ENCODE data around the gene SPEF1.
A peak's percentile ranks its signal among the peaks of the same experiment; 100 is the strongest.

Gene SPEF1

DNA sequence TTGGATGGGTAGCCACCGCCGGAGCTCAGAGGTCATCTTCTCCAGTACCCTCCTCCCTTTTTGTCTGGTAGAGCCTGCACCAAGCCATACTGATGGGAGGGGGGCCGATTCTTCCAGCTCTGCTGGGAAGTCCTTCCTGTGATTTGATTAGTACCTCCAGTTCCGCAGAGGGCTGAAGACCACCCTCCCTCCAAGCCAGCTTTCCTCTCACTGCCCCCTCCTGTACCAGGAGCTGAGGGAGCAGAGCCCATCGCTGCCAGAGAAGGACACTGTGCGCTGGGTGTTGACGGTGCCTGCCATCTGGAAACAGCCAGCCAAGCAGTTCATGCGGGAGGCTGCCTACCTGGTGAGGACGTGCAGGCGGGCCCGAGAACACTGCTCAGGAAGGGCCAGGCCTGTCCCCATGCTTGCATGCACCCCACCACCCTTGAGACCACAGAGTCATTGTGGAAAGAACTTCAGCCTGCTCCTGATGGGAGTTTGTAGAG, 35.5 kb downstream of the SPEF1 start:
- DNase-seq (ENCODE audit: low read depth), result no peak

DNA sequence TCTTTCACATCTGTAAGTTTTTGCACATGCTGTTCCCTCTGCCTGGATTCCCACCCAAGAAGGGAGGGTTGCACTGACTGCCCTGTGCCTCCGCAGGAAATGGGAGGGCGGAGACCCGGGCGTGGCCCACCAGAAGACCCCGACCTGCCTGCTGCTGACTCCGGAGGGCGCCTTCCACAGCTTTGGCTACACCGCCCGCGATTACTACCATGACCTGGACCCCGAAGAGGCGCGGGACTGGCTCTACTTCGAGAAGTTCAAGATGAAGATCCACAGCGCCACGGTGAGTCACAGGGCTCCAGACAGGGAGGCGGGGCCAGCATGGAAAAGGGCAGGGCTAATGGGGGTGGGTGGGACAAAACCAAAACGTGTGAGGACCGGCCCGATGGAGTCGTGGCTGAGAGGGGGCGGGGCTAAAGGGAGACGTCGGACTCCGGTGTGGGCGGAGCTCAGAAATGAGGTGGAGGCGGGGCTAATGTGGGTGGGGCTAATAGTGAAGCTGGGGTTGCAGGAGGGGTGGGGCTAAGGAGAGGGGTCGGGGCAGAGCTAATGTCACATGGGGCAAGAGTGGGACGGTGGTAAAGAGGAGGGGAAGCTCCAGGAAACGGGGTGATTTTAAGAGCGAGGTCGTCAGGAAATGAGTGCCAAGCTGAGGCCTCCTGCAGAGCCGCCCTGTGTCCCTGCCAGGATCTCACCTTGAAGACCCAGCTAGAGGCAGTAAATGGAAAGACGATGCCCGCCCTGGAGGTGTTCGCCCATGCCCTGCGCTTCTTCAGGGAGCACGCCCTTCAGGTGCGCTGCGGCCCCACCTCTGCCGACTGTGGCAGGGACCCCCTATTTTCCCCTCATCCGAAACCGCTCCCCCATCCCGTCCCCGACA, 36.2 kb downstream of the SPEF1 start:
- peak; percentile 71 for DNase-seq (ENCODE audit: low read depth)

DNA sequence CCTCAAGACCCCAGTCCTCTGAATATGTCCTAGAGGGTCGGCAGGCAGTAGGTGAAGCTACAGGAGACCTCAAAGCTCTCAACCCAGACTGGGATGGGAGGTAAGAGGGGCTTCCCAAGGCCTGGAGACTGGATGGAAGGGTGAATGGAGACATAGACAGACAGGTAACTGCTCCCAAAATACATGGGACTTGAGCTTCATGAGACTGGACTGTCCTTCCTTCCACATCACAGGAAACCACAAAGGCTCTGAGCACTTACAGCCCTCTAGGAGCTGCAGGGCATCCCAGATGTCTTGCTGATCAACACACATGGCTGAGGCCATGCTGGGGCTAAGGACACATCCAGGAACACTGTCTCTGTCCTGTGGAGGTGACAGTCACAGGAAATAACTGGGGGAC, 37.2 kb downstream of the SPEF1 start:
- DNase-seq (ENCODE audit: low read depth), result no peak

DNA sequence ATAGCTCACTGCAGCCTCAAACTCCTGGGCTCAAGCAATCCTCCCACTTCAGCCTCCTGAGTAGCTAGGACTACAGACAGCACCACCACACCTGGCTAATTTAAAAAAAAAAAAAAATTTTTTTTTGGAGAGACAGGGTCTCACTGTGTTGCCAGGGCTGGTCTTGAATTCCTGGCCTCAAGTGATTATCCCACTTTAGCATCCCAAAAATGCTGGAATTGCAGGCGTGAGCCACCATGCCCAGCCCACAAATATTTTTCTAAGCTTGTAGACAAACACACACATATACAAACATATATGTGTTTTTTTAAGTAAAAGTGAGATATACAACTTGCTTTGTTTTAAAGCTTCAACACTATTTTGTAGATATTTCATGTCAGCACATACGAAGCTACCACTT, 38.0 kb downstream of the SPEF1 start:
- DNase-seq (ENCODE audit: low read depth), result no peak

DNA sequence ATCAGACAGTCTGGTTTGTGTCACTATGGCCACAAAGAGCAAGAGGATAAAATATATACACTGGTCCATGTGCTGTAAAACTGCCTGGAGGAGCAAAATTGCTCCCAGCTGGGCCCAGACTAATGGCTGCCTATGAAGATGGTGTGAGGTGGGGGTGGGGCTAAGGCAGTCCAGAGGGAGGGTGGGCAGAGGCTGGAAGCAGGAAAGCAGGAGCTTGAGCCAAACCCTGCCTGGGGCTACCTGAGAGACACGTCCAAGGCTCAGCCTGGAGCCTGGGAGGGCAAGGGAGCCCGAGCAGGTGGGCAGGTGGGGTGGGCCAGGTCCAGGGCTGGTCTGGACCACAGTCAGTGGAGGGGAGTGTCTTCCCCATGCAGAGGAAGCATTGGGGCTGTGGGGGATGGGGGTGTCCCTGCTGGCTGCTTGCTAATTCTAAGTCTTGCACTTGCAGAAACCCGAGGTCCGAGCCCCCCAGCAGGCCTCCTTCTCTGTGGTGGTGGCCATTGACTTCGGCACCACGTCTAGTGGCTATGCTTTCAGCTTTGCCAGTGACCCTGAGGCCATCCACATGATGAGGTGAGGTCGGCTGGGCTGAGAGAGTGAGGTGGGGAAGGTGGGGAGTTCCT, 39.3 kb downstream of the SPEF1 start:
- DNase-seq (ENCODE audit: low read depth), result no peak

DNA sequence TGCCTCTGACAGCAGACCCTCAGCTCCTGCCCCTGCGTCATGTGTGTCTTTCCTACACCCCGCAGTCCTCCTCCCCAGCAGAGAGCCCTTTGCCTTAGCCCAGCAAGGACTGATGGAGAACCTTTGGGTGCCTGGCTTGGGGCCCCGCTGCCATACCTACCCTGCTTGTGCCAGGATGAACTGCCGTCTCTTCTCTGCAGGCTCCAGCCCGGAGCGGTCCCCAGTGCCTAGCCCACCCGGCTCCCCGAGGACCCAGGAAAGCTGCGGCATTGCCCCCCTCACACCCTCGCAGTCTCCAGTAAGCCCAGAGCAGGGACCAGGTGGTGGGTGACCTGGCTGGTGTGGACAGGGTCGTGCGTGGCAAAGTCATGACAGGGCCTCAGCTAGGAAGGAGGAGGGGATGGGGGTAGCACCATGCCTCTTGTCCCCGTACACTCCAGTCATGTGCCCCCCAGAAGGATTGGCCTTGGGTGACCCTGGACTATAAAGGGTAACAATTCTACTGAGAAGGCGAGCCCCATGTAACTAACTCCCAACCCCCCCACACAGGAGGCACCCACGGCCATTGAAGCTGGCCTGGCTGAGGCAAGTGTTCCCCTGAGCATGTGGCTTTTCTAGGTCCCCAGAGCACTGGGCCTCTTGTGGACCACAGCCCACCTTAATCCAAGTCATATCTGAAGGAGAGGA, 40.5 kb downstream of the SPEF1 start:
- no peak for DNase-seq (ENCODE audit: low read depth)

DNA sequence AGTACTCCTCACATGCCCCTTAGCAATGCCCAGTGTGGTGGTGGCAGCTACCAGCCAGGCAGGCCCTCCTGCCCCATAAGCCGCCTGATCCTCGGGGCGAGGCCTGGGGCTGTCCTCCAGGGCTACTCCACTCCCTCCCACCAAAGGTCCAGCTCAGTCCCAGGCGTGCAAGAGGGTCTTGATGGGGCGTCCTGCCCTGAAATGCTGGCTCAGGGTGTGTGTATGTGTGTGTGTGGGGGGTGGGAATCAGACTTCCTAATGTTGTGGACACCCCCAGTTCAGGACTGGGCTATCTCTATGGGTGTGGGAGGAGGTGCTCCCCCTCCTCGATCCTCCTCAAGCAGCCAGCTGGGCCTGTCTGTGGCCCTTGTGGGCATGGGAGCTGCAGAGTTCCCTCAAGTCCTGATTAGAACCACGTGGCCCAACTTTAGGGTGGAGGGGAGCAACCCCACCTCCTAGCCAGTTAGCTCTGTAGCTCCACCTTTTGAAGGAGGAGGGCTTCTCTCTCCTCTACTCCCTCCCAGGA, 41.3 kb downstream of the SPEF1 start:
- DNase-seq (ENCODE audit: low read depth), result no peak

DNA sequence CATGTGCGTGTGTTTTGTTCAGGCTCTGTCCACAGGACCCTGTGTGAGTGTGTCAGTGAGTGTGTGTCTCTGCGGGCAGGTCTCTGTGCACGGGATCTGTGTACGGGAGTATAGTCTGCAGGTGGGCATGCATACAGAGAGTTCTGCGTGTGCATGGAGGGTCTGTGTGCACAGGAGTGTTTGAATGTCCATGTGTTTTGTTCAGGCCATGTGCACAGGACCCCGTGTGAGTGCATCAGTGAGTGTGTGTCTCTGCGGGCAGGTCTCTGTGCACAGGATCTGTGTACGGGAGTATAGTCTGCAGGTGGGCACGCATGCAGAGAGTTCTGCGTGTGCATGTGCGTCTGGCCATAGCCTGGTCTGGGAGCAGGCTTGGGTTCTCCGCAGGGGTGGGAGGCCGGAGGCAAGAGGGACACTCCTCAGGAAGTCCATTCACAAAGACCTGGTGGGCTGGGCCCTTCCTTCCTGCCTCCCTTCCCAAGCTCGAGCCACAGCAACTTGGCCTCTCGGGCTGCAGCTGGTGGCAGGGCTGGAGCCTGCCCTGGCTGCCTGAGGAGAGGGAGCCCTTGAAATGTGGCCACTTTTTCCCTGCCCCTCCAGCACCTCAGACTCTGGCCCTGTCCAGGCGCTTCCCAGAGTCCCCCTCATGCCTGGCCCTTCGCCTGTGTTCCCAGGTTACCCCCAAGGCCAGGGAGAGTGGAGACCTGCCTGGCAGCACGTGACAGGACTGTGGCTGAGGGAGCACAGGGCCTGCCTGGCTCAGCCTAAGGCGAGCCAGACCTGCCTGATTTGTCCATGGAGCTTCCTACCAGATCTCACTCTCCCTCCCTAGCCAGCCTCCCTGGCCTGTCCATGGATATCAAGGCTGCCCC, 42.0 kb downstream of the SPEF1 start:
- no peak for DNase-seq (ENCODE audit: low read depth)

DNA sequence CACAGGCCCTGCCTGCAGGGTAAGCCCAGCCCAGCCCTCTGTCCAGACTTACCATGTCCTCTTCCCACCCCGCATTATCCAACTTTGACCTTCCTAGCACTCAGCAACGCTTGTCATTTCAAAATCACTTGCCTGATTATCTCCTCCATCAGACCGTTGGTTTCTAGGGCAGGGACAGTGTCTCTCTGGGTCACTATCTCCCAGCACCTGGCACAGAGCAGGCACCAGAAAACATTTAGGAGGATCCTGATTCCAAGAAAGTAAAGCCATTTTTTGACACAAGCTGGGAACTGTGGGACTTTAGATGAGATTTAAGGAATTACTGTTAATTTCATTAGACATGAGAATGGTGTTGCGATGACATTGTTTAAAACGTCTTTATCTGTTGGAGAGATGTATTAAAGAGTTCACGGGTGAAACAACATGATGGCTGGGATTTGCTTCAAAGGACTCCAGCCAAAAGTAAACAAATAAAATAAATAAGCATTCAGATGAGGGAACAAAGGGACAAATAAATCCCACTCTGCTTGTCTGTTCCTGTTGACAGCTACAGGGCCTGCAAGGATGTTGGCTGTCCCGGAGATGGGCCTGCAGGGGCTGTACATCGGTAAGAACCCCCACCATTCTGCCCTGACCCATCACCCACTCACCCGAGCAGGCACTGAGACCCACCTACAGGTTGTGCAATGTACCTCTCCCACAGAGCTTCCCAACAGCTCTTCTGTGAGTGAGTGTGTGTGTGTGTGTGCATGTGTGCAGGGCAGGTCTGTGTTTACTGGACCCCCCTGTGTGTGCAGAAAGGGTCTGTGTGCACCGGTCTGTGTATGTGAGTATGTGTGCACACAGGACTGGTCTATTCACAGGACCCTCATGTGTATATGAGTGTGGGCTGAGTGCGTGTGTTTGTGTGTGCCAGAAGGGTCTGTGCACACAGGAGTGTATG, 42.9 kb downstream of the SPEF1 start:
- DNase-seq (ENCODE audit: low read depth), result no peak

DNA sequence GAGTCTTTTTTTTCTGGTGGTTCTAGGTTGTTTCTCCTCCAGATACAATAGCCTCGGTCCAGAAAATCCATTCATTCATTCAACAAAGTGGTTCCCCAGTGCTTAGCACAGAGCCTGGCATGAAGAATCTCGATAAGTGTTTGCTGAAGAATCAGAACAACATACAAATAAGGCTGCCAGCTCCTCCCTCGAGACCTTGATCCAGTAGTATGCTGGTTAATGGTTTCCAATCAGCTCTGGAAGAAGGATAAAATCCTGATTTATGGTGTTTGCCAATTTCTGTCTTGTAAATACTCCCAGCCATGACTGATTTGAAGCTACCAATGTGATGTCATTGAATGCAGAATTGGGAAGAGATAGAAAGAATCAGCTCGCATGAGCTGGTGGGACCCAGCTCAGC, 45.5 kb downstream of the SPEF1 start:
- DNase-seq (ENCODE audit: low read depth), result no peak

DNA sequence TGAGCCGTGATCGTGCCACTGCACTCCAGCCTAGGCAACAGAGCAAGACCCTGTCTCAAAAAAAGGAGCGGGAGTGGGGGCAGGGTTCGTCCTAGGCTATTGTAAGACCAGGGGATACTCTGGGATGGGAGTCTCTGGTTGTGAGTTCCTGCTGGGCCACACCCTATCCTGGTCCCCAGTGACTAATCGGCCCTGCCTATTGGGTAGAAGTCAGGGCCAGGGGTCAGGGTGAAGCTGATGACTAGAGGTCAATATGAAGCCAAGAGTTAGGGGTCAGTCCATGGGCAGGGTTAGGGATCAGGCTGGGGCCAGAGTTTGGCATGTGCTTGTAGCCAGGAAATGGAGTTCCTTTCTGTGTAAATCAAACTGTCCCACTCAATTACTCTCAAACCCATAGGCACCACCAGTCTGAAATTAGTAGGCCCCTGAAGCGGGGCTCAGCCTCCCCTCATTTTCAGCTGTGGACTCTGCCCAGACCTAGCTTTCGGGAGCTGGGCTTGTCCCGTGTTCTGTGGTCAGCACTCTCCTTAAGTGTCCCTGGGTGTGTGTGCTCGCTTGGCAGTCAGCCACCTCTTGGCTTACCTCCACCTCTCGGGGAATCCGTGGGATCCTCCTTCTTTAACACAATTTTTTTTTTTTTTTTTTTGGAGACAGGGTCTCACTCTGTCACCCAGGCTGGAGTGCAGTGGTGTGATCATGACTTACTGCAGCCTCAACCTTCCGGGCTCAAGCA, 47.0 kb downstream of the SPEF1 start:
- DNase-seq (ENCODE audit: low read depth), result no peak

DNA sequence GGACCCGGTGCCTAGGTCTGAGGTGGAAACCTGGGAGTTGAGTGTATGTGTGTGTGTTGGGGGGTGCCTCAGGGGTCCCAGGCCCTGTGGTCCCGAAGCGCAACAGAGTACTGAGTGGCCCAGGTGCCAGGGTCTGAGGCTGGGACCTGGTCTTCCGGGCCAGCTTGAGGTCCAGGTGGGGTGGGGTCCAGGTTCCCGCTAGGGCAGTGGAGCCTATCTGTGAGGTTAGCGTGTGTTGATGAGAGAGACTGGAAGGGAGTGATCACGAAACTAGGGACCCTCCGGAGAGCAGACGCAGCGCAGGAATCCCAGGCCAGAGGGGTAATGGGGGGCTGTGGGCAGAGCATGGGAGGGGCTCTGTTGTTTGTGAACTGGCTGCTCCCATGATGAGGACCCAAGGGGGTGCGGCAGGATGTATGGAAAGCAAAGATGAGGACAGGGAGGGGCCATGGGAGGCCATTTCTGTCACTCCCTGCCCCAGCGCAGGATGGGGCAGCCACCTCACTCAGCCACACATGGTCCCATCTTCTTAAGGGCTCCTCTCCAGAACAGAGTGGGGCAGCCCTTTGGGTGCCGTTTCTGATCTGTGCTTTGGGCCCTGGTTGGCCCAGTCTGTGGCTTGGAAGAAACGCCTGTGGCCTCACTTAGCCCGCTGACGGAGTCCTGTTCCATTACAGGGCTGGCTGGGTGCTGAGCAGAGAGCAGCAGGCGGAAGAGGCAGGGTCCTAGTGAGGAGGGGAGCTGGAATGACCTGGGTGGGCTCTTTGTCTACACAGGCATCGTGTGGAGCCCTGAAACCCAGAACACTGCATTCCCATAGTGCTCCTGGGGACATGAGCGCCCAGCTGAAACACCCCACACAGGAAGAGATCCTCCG, 47.9 kb downstream of the SPEF1 start:
- DNase-seq (ENCODE audit: low read depth), result no peak

DNA sequence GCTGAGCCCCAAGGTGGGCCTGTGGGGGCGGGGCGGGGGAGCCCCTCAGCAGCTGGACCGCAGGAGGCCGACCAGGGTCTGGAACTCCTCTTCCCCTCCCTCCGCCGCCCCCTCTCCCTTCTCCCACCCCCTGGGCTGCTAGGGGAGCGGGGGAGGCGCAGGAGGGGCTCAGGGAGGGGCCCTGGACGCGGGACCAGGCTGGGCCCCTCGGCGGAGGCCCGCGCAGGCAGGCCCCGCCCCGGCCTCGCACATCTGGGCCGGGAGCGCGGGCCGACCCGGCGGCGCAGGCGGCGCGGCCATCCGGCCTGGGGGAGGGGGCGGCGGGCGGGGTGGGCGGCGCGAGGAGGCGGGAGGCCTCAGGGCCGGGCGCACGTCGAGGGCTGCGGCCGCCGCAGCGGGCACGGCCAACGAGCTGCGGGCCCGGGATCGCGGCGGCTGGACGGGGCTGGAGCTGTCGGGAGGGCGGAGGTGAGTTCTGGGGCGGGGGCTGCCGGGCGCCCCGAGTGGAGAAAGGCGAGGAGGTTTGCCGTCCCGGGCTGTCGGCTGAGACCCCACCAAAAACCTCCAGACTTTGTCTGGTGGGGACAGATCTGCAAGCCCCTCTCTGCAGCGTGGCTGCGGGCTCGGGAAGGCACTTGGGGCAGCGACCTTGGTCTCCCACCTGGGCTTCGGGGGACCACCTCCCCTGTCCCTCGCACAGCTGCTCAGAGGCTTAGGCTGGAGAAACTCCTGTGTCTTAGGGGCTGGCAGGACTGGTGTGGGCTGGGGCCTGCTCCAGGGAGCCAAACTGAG, 48.7 kb downstream of the SPEF1 start, which contains the start of gene HSPA12B:
Gene HSPA12B, plus strand, starts transcription at position 359 of the 792 bp plus-strand sequence. CDS start 5,990 bp downstream, outside the sequence.
- no peak for DNase-seq (ENCODE audit: low read depth)

DNA sequence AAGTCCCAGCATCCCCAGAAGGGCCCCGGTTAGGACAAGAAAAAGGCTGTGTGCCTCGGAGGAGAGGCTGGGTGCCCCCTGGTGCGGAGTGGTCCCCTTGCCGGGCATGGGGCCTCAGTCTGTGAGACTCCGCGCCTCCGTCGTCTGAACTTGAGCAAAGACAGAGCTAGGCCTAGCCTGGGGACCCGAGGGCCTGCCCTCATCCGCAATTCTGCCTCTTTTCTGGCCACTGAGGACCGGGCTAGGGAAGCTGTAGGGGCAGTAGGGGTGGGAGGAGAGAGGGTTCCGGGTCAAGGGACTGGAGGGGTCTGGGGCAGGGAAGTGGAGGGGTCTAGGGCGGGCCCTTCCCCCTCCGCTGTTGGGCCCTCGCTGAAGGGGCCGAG, 49.3 kb downstream of the SPEF1 start:
- no peak for DNase-seq (ENCODE audit: low read depth)

DNA sequence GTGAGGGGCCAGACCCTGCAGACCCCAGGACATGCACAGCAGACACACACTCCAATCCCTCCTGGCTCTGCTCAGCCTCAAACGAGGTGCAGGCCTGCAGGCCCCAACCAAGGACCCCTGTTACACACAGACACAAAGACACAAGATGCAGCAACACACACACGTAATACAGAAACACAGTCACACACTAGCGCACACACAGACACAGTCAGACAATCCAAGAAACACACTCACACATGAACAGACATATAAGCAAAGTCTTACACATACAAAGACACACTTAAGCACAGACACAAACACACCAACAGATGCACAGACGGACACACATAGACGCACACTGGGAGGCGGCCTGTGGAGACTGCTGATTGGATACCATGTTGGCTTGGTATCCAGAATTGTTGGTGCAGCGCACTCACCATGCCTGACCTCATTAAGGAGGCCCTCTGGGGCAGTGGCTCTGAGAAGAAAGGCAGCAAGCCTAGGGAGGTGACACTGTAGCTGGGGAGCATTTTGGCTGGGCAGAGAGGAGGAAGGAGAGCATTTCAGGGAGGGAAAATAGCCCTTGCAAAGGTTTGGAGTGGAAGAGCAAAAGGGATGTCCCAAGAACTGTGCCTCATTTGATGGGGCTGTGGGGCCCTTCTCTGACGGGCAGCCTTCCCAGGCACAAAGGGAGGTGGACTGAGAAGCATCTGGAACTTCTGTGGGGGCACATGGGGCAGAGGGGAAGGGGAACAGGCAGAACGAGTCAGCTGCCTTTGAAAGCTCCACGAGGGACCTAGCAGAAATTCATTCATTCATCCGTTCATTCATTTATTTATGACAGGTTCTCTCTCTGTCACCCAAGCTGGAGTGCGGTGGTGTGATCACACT, 50.2 kb downstream of the SPEF1 start:
- no peak for DNase-seq (ENCODE audit: low read depth)

DNA sequence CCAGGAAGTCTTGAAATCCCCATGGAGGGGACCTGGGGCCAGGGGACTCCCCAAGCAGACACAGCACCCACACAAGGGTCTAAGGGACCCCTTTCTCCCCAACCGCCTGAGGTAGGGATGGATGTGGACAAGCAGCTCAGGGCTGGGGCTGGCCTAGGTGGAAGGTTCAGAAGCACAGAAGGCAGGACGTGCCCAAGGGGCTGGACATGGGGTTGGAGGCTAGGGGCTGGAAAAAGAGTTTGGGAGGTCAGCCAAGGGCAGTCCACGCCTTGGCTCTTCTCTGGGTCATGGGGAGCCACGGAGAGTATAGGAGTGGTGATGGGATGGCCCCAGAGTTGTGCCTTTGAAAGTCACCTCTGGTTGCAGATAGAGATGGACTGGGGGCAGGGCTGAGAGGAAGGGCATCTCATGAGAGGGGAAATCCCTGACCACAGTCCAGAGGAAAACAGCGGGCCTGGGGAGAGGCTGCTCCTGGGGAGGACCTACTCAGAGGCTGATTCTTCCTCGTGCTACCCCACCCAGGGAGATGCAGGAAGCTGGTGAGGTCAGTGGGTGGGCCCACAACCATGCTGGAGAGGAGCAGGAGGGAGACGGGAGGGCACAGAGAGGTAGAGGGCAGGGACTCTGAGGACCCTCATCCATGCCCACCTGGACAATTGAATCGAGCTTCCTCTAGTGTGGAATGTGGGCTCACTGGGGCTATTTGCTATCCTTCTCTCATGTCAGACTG, 51.3 kb downstream of the SPEF1 start:
- DNase-seq (ENCODE audit: low read depth), result no peak

All from activated T-cell treated with anti-CD3 and anti-CD28 coated beads for 24 hours (primary cell).